Breast epithelium (tissue), 3 donors: ENCODE data around the gene SCAI.

Experiments used
- CTCF ChIP-seq, 3 donors: fragments of 450-650 bp; IDR thresholded peaks; one replicate each; pipeline ENCODE4 v1.5.1; 2016 to 2017; ENCODE audit warnings: antibody characterized with exemption in 3 of 3, mild to moderate bottlenecking in 3 of 3, moderate library complexity in 3 of 3
- POLR2A ChIP-seq: fragments of 450-650 bp; IDR thresholded peaks from one replicate; pipeline ENCODE4 v1.6.1; 2016; ENCODE audit warnings: antibody characterized with exemption, mild to moderate bottlenecking, moderate library complexity
- POLR2AphosphoS5 ChIP-seq, 3 donors: sonication (generic); formaldehyde crosslinking; IDR thresholded peaks; one replicate each; pipeline ENCODE4 v1.6.1; 2017; ENCODE audit warnings: antibody characterized with exemption in 3 of 3

DNA sequence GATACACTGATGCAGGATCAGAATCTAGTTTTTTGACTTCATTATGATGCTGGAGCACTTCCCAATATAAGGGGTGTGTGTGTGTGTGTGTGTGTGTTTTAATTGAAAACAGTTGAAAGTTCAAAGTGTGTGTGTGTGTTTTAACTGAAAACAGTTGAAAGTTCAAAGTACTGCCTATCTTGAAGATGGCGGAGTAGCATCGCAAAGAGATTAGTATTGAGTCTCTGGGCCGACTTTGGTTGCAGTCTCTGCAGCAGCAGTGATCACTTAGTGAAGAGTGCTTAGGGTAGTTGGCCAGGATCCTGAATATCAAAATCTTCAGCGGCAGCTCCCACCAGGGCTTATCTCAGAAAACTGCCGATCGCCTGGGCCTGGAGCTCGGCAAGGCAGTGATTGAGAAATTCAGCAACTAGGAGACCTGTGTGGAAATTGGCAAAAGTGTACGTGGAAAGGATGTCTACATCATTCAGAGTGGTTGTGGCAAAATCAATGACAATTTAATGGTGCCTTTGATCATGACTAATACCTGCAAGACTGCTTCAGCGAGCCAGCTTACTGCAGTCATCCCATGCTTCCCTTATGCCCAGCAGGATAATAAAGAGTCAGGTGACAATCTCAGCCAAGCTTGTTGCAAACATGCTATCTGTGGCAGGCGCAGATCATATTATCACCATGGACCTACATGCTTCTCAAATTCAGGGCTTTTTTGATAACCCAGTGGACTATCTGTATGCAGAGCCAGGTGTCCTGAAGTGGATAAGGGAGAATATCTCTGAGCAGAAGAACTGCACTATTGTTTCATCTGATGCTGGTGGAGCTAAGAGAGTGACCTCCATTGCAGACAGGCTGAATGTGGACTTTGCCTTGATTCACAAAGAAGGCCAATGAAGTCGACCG, 7.3 kb upstream of the SCAI start:
- TF ChIP-seq CTCF (IDR thresholded peaks at IDR 0.05) (no peak), POLR2A (no peak), POLR2AphosphoS5 (IDR thresholded peaks at IDR 0.05) (no peak)
